Measurements from ENCODE around the gene C2orf76. TPM values are rescaled to one million over a fixed set of nuclear protein-coding genes. Genes with fewer than 3 reads are reported as not detected.

The C2orf76 gene
- total RNA-seq (2014; rRNA removed; shearing (Covaris generic)) (5.8 and 9.6 TPM in 2 replicates), polyA plus RNA-seq (2016; fragmentation: Nextera tagmentation; extraction: Ambion mirVana) (21.6 and 25.3 TPM in 2 replicates)
- long read RNA-seq, partial matches to known transcripts: 0 of 1 reads
- long read RNA-seq, other reads (novel, unspliced or antisense): 0 of 1 reads

DNA sequence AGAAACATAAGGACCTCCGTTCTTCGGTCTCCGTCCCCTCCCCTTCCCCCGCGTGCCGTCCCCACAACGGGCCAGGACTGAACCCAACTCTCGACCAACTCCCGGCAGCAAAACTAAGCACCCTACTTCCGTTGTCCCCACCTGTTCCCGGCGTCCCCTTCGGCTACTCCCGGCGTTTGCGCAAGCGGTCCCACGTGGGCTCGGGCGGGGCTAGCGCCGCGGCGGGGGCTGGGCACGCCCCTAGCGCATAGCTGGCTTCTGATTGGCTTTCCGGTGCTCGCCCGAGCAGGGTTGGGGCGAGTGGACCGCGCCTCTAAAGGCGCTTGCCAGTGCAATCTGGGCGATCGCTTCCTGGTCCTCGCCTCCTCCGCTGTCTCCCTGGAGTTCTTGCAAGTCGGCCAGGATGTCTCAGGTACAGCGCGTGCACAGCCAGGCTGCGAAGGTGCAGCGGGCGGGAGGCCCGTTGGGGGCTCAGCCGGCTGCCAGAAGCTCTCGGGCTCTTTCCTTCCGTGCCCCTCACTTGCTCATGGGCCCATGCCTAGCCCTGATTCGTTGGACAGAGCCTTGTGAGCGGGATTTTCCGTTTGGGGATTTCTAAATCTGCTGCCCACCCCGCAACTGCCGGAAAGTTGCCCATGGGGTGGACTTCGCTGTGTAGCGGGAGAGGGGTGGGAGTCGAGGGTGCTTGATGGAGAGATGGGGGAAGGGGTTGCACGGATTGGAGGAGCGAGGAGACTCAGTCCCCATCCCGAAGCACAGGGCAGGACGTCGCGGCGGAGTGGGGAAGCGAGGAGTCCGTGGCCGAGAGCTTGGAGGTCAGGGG lies at the start of gene C2orf76, which contains the start of gene DBI:
Gene C2orf76, minus strand, starts transcription at position 186 of the 823 bp plus-strand sequence. CDS start 26,875 bp downstream, outside the sequence.
Gene DBI, plus strand, starts transcription at position 329 of the 823 bp plus-strand sequence. Its CDS starts 75 bp downstream, at position 404.
- peak; percentile 97 for DNase-seq (ENCODE audit: low spot score)
- no peaks in the 10 kb centered on the region for H3F3A ChIP-seq (replicated peaks; ENCODE audit: low read depth)
- no peaks in the 10 kb centered on the region; the same call in 2 of the 3 replicates for H3K9me3 Mint-ChIP-seq
- ATAC-seq: peak; percentile 93
- TF ChIP-seq POLR2AphosphoS5 (IDR thresholded peaks at IDR 0.05; ENCODE audit: low read depth): peak; percentile 96
- no peak for TF ChIP-seq EZH2phosphoT487 (IDR thresholded peaks at IDR 0.05; ENCODE audit: unreplicated experiment)
- TF ChIP-seq, protein P1, sequence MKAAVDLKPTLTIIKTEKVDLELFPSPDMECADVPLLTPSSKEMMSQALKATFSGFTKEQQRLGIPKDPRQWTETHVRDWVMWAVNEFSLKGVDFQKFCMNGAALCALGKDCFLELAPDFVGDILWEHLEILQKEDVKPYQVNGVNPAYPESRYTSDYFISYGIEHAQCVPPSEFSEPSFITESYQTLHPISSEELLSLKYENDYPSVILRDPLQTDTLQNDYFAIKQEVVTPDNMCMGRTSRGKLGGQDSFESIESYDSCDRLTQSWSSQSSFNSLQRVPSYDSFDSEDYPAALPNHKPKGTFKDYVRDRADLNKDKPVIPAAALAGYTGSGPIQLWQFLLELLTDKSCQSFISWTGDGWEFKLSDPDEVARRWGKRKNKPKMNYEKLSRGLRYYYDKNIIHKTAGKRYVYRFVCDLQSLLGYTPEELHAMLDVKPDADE (IDR thresholded peaks at IDR 0.05): peak; percentile 63
- TF ChIP-seq, protein P2, sequence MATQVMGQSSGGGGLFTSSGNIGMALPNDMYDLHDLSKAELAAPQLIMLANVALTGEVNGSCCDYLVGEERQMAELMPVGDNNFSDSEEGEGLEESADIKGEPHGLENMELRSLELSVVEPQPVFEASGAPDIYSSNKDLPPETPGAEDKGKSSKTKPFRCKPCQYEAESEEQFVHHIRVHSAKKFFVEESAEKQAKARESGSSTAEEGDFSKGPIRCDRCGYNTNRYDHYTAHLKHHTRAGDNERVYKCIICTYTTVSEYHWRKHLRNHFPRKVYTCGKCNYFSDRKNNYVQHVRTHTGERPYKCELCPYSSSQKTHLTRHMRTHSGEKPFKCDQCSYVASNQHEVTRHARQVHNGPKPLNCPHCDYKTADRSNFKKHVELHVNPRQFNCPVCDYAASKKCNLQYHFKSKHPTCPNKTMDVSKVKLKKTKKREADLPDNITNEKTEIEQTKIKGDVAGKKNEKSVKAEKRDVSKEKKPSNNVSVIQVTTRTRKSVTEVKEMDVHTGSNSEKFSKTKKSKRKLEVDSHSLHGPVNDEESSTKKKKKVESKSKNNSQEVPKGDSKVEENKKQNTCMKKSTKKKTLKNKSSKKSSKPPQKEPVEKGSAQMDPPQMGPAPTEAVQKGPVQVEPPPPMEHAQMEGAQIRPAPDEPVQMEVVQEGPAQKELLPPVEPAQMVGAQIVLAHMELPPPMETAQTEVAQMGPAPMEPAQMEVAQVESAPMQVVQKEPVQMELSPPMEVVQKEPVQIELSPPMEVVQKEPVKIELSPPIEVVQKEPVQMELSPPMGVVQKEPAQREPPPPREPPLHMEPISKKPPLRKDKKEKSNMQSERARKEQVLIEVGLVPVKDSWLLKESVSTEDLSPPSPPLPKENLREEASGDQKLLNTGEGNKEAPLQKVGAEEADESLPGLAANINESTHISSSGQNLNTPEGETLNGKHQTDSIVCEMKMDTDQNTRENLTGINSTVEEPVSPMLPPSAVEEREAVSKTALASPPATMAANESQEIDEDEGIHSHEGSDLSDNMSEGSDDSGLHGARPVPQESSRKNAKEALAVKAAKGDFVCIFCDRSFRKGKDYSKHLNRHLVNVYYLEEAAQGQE (IDR thresholded peaks at IDR 0.05; ENCODE audit: unreplicated experiment): peak; percentile 11
- no peak for TF ChIP-seq ZNF331 (CRISPR knock-in tag; IDR thresholded peaks at IDR 0.05; ENCODE audit: low read depth)
- TF ChIP-seq CREB1 (CRISPR knock-in tag; IDR thresholded peaks at IDR 0.05; ENCODE audit: low read depth): 0 out of 2 replicates have a peak, but pooled peaks have one; percentile 21
- H3K9me2 ChIP-seq (ENCODE audit: insufficient read depth): no peaks in the 10 kb centered on the region
- peak within 1 kb of the TSS; percentile 86 for H3K27ac ChIP-seq (ENCODE audit: low read depth)
- H3K36me3 Mint-ChIP-seq (ENCODE audit: low read depth): peaks cover 34% of the 10 kb centered on the region
- peak within 1 kb of the TSS; percentile 98 for H3K4me3 ChIP-seq
- H2AFZ ChIP-seq: peak within 1 kb of the TSS; percentile 98
- H3K4me1 ChIP-seq (ENCODE audit: insufficient read depth): peaks cover 8% of the 10 kb centered on the region; the same call in 1 of the 2 replicates
- peak within 1 kb of the TSS; percentile 98 for H3K4me2 ChIP-seq
- H3K27ac Mint-ChIP-seq: peak within 1 kb of the TSS; percentile 92
- peaks cover 49% of the 10 kb centered on the region for H3K79me2 ChIP-seq (replicated peaks; ENCODE audit: insufficient read depth)
- no peaks in the 10 kb centered on the region for H3K27me3 ChIP-seq (ENCODE audit: insufficient read depth)
- peaks cover 18% of the 10 kb centered on the region for H3K4me1 Mint-ChIP-seq
- peaks cover 31% of the 10 kb centered on the region for H3K36me3 ChIP-seq (ENCODE audit: insufficient read depth)
- H4K20me1 ChIP-seq (replicated peaks; ENCODE audit: insufficient read depth): peaks cover 18% of the 10 kb centered on the region
- H3K4me3 Mint-ChIP-seq: peak within 1 kb of the TSS; percentile 98
- peaks cover 14% of the 10 kb centered on the region for H3K27me3 Mint-ChIP-seq (ENCODE audit: insufficient read depth, low read depth, poor library complexity)

DNA sequence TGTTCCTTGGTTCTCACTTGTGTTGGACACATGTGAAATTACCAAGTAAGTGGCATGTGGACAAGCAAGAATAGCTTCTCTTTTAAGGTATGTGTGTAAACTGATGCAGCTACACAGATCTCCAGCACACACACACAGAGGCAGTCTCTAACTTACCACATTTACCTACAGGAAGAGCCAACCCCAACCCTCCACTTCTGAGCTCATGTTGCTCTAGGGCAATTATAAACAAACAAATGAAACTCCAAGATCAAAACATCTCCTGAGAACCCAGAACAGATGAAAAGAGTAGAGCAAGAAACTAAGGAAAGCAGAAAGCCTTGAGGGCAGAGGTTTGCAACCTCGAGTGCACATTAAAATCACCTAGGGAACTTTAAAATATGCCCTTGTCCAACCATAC lies 49.0 kb upstream of the C2orf76 start:
- Histone ChIP-seq H3K36me3 (ENCODE audit: insufficient read depth) (no peaks in the 10 kb centered on the region), H3K27ac (ENCODE audit: low read depth) (no peak overlapping the region), H3K9me2 (ENCODE audit: insufficient read depth) (no peaks in the 10 kb centered on the region), H3K79me2 (replicated peaks; ENCODE audit: insufficient read depth) (no peaks in the 10 kb centered on the region), H4K20me1 (replicated peaks; ENCODE audit: insufficient read depth) (no peaks in the 10 kb centered on the region), H3K4me3 (no peak overlapping the region), H3K4me2 (no peak overlapping the region), H3F3A (replicated peaks; ENCODE audit: low read depth) (no peaks in the 10 kb centered on the region), H2AFZ (no peak overlapping the region), H3K4me1 (ENCODE audit: insufficient read depth) (no peaks in the 10 kb centered on the region), H3K27me3 (ENCODE audit: insufficient read depth) (no peaks in the 10 kb centered on the region)
- Mint-ChIP-seq H3K36me3 (ENCODE audit: low read depth) (no peaks in the 10 kb centered on the region), H3K9me3 (peaks cover 12% of the 10 kb centered on the region), H3K27ac (no peak overlapping the region), H3K27me3 (ENCODE audit: insufficient read depth, low read depth, poor library complexity) (no peaks in the 10 kb centered on the region), H3K4me1 (no peaks in the 10 kb centered on the region; the same call in 2 of the 3 replicates), H3K4me3 (no peak overlapping the region)
- ATAC-seq (no peak), DNase-seq (ENCODE audit: low spot score) (no peak)
- TF ChIP-seq, protein P1 (IDR thresholded peaks at IDR 0.05): no peak
- TF ChIP-seq ZNF114 (CRISPR knock-in tag; IDR thresholded peaks at IDR 0.05) (no peak), CREB1 (CRISPR knock-in tag; IDR thresholded peaks at IDR 0.05; ENCODE audit: low read depth) (no peak)

Data from GM23338 (cell line).